GM21381 (cell line): ENCODE results near the gene TMEM214.

ENCODE experiments used
- ATAC-seq: cut with Tn5 transposase; IDR thresholded peaks from one replicate; pipeline ENCODE4 v1.9.1; 2021; ENCODE audit warnings: mild to moderate bottlenecking, moderate library complexity; ENCODE audit not compliant: unreplicated experiment

Gene TMEM214

GRCh38 chr2:27039426-27039825 is 6.7 kb downstream of the TMEM214 start:
- ATAC-seq = no peak

- ATAC-seq = no peak
These were observed 7.1 kb downstream of the TMEM214 start for GRCh38 chr2:27039871-27040270.

- no peak for ATAC-seq
These were observed 7.5 kb downstream of the TMEM214 start for GRCh38 chr2:27040282-27040681.

- ATAC-seq = peak; percentile 37
These were observed 9.0 kb downstream of the TMEM214 start for GRCh38 chr2:27041752-27042151.

GRCh38 chr2:27042159-27042661 is 9.4 kb downstream of the TMEM214 start:
- peak; percentile 54 for ATAC-seq

GRCh38 chr2:27042985-27043634 is 10.3 kb downstream of the TMEM214 start:
- ATAC-seq = no peak

- ATAC-seq = peak; percentile 16
These were observed 16.9 kb downstream of the TMEM214 start for GRCh38 chr2:27049422-27050280.

GRCh38 chr2:27050281-27050995 is 17.7 kb downstream of the TMEM214 start:
- peak; percentile 49 for ATAC-seq

GRCh38 chr2:27050996-27051901 is 18.5 kb downstream of the TMEM214 start, which contains the start of gene AGBL5:
TSS of gene AGBL5 (plus strand) at chr2:27051668. CDS start at chr2:27052959, 1,291 bp downstream.
- peak; percentile 67 for ATAC-seq

- no peak for ATAC-seq
These were observed 19.3 kb downstream of the TMEM214 start for GRCh38 chr2:27051902-27052645.

- ATAC-seq = no peak
These were observed 20.6 kb downstream of the TMEM214 start for GRCh38 chr2:27053321-27053720.

- ATAC-seq = no peak
These were observed 21.0 kb downstream of the TMEM214 start for GRCh38 chr2:27053776-27054175.

GRCh38 chr2:27054721-27055120 is 22.0 kb downstream of the TMEM214 start:
- ATAC-seq = no peak

GRCh38 chr2:27057184-27057583 is 24.4 kb downstream of the TMEM214 start:
- no peak for ATAC-seq

GRCh38 chr2:27058210-27058609 is 25.4 kb downstream of the TMEM214 start:
- ATAC-seq = no peak

- ATAC-seq = no peak
These were observed 26.5 kb downstream of the TMEM214 start for GRCh38 chr2:27059141-27059820.

GRCh38 chr2:27060323-27060722 is 27.6 kb downstream of the TMEM214 start:
- ATAC-seq = no peak

GRCh38 chr2:27065128-27065527 is 32.4 kb downstream of the TMEM214 start:
- no peak for ATAC-seq

GRCh38 chr2:27067385-27067784 is 34.6 kb downstream of the TMEM214 start:
- no peak for ATAC-seq
